Pulmonary artery endothelial cell (primary cell): ENCODE results near the gene INPP5K. TPM values are rescaled to one million over a fixed set of nuclear protein-coding genes. Genes with fewer than 3 reads are reported as not detected.
"Not testable (repeated sequence)": the region's sequence is repeated elsewhere in the genome, so short reads cannot be mapped to it uniquely, and the experiment has no call there.

Experiments
- DNase-seq: peaks from one replicate; pipeline ENCODE4 v3.0.0-alpha.2; 2011; ENCODE audit warnings: low read depth, low spot score
- total RNA-seq: library from RNA; depleted of rRNA; stranded (reverse); fragments of >200 nt; gene quantifications from 2 replicates; pipeline ENCODE4 v1.2.3, GENCODE V29; 2014

INPP5K gene
- total RNA-seq, 1 donor from 2014 or later, result 54.3 TPM

GRCh38 chr17:1548032-1548431 is 31.6 kb upstream of the INPP5K start:
- no peak for DNase-seq

DNA sequence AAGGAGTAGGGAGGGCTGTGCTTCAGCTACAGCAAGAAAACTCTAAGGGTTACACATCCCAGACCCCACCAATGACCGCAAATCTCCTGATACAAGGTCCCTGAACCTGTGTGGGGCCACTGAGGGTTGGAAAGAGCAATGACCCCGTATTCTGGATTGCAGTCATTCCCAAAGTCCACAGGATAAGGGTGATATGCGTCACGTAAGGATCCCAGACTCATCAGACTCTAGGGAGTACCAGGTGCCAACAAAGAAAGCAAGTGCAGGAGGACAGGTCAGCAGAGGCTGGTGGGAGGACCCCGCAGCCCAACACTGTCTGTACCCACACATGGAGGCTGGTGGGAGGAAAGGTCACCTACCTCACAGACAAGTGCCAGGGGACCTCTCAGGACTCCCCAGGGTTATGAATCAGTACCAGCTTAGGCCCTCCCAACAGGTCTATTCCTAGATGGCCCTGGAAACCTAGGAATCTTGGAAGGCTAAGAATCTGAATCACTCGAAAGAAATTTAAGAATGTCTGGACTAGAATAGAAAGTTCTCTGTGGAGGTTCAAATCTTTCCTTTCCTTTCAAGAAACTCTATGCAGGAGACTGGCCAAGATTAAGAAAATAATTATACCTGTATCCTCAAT is 30.0 kb upstream of the INPP5K start:
- no peak for DNase-seq

GRCh38 chr17:1545618-1546017 is 29.2 kb upstream of the INPP5K start:
- no peak for DNase-seq

GRCh38 chr17:1542316-1542715 is 25.9 kb upstream of the INPP5K start:
- DNase-seq, result no peak

DNA sequence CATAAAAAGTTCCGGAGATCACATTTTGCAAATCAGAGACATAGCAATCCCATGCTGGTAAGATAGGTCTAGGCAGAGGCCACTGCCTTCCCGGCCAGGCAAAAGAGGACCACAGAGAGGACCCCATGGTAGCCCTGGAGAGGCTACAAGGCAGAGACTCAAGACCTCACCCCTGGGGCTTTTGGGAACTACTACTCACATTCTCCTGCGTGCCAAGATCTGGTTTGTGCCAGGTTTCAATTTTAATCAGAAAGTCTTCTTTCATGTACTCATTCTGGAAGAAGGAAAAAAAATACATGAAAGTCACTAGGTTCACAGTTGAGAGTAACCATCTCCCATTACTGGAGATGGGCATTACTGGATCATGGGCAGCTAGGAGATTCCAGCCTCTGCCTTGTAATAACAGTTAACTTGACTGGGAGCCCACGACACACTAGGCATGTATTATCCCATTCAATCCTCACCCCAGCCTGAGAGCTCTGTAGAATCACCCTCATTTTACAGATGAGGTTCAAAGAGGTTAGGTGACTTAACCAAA is 25.0 kb upstream of the INPP5K start:
- DNase-seq, result no peak

- no peak for DNase-seq
These were observed 23.4 kb upstream of the INPP5K start for GRCh38 chr17:1539811-1540210.

GRCh38 chr17:1535737-1536136 is 19.3 kb upstream of the INPP5K start:
- no peak for DNase-seq

GRCh38 chr17:1533661-1534325 is 17.4 kb upstream of the INPP5K start:
- no peak for DNase-seq

DNA sequence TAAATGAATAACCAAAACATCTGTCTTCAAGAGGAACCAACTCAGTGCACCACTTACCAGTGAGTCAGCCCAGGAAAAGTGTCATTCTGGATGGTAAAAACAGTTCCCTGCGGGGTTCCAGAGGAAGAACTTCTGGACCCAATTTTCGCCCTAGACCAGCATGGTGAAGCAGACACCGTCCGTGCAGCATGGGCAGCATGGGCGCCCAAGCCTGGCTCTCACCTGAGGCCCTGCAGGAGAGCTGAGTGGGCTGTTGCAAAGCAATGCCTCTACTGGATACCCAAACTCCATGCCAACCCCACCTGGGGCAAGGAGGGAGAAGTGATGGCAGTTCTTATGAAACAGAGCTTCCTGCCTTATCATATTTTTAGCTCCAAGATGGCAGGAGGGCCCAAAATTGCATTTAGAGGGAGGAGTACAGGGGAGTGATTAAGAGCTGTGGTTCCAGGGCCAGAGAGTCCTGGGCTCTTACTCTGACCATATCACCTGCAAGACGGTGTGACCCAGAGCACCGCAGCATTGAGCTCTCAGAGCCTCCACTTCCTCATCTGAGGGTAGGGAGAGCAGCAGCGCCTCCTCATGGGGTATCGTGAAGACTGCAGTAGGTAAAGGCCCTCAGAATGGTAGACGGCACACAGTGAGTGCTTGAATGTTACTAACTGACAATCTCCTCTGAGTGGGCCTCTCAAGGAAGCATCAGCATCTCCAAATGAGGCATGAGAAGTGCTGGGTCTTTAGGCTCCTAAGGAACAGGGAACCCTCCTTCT is 16.6 kb upstream of the INPP5K start:
- no peak for DNase-seq

GRCh38 chr17:1529863-1530262 is 13.5 kb upstream of the INPP5K start:
- no peak for DNase-seq

- not testable (repeated sequence) for DNase-seq
These were observed 10.5 kb upstream of the INPP5K start for GRCh38 chr17:1526876-1527275.

DNA sequence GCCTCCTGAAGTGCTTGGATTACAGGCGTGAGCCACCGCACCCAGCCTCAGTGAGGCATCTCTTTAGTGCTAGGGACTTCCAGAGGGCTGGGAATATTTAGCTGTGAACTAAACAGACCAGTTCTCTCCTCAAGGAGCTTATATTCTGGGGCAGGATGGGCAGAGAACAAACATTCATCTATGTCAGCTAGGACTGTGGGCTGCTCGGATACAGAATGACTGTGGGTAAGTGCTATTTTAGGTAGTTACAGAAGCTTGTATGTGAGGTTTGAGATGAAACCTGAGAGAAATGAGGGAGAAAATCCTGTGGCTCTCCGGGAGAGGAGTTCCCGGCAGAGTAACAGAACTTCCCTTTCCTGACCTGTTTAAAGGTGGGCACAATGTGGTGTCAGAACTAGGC is 6.2 kb upstream of the INPP5K start:
- DNase-seq, result no peak

DNA sequence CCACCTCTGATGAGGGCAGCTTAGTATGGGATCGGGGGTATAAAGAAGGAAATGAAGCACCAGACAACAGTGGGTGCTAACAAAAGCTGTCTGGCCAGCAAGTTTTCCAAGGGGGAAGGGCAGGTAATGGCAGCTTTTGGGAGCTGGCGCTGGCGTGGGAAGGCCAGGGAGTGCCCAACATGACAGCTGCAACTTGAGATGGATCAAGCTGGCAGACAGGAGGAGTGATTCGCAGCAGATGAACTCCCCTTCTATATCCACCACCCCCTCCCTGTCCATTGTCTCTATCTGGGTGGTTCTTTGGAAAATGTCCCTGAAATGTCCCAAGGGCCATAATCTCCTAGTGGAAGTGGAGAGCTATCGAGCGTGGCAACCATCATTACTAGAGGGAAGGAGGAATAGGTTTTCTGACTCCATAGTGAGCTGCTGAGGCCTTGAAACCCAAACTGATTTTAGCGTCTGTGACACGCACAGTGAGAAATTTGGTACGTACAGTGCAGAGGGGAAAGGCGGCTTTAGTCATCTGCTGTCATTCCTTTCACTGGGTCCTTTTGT is 4.8 kb upstream of the INPP5K start:
- no peak for DNase-seq

DNA sequence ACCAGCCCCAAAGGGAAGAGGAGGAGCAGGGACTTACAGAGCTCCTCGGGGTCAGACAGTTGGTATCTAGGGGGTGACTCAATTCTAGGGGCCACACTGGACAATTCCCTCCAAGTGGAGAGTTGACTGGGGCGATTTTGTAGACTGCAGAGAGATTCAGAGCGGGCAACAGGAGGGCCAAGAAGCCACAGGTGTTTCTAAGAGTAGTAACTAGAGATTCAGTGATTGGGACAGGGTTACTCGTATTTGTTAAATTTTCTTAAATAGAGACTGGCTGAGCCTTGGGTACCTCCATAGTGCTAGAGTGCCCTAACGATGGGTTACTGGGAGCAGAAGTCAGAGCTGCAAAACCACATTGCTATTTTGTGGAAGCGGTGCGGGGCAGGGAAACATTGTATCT is 3.3 kb upstream of the INPP5K start:
- DNase-seq, result no peak

- DNase-seq, result no peak
These were observed 2.0 kb upstream of the INPP5K start for GRCh38 chr17:1518410-1518809.

- peak; percentile 67 for DNase-seq
These were observed 598 bp downstream of the INPP5K start for GRCh38 chr17:1515640-1516387.

DNA sequence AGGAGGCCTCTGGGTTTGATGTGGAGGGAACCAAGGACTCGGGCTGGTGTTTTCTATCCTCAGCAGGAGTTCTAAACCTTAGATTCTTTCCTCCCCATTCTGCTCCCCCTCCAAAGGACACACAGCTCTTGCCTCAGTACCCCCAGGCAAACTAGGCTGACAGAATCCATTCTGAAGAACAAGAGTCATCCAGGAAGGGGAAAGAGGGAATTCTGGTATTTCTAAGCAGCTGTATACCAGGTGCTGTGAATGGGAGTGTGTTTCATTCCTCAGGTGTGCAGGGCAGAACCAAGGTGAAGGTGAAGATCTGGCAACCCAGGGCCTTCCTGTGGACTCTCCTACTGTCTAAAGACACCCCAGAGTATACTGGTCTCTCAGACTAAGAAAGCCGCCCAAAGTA is 4.1 kb downstream of the INPP5K start:
- DNase-seq, result no peak

GRCh38 chr17:1511756-1512321 is 4.6 kb downstream of the INPP5K start:
- DNase-seq, result no peak

GRCh38 chr17:1511290-1511689 is 5.1 kb downstream of the INPP5K start:
- no peak for DNase-seq

- no peak for DNase-seq
These were observed 7.0 kb downstream of the INPP5K start for GRCh38 chr17:1509290-1509881.

DNA sequence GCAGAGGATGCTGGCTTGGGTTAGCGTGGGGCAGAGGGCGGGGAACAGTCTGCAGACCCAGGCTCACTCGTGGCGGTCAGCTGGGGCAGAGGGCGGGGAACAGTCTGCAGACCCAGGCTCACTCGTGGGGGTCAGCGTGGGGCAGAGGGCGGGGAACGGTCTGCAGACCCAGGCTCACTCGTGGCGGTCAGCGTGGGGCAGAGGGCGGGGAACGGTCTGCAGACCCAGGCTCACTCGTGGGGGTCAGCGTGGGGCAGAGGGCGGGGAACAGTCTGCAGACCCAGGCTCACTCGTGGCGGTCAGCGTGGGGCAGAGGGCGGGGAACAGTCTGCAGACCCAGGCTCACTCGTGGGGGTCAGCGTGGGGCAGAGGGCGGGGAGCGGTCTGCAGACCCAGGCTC is 7.7 kb downstream of the INPP5K start:
- not testable (repeated sequence) for DNase-seq
